Activated CD4-positive, alpha-beta T cell treated with anti-CD3 and anti-CD28 coated beads for 36 hours (primary cell): ENCODE measurements around the gene DDX52. TPM values are rescaled to one million over a fixed set of nuclear protein-coding genes. Genes with fewer than 3 reads are reported as not detected.
A peak's percentile ranks its signal among the peaks of the same experiment; 100 is the strongest.

Experiments
- ATAC-seq: fragments of 200-7000 bp; cut with Tn5 transposase; one replicate; pipeline ENCODE4 v1.10.0; 2021; ENCODE audit warnings: mild to moderate bottlenecking, moderate library complexity
- CTCF ChIA-PET: fragments of 350-600 bp; sonication (Branson Sonifier 250); formaldehyde crosslinking; loops from one replicate; lab custom pipeline; 2021; ENCODE audit warnings: antibody characterized with exemption; lab: Charles Lee
- POLR2A ChIA-PET: fragments of 350-600 bp; sonication (Branson Sonifier 250); formaldehyde crosslinking; loops from one replicate; lab custom pipeline; 2021; ENCODE audit warnings: antibody characterized with exemption, inconsistent platforms; lab: Charles Lee
- DNase-seq: peaks from one replicate; pipeline ENCODE4 v3.0.0-alpha.2; 2020
- H3K27ac Mint-ChIP-seq: one replicate; pipeline ENCODE4 v1.8.0; 2021; ENCODE audit warnings: mixed read lengths
- H3K27me3 Mint-ChIP-seq: one replicate; pipeline ENCODE4 v1.8.0; 2021; ENCODE audit warnings: mixed read lengths
- H3K36me3 Mint-ChIP-seq: one replicate; pipeline ENCODE4 v1.8.0; 2021; ENCODE audit warnings: low read depth, mixed read lengths
- H3K4me1 Mint-ChIP-seq: one replicate; pipeline ENCODE4 v1.8.0; 2021; ENCODE audit warnings: mixed read lengths
- H3K4me3 Mint-ChIP-seq: one replicate; pipeline ENCODE4 v1.8.0; 2021; ENCODE audit warnings: mild to moderate bottlenecking, moderate library complexity, mixed read lengths
- H3K9me3 Mint-ChIP-seq: one replicate; pipeline ENCODE4 v1.8.0; 2021; ENCODE audit warnings: low read depth, mixed read lengths
- intact Hi-C, 2 experiments: fragments of 100-400 bp; cut with DNase I in 1 of 2; cut with micrococcal nuclease in 1 of 2; formaldehyde crosslinking; loops; one replicate each; pipeline versions ENCODE4 v1.14.2 to v1.15.1; 2022 to 2024; cut with DNase I, micrococcal nuclease
- total RNA-seq, 2 experiments: library from RNA; stranded (reverse); gene quantifications; one replicate each; pipeline ENCODE4 v1.2.3, GENCODE V29; 2021

Gene DDX52
- total RNA-seq, 2 experiments from 2014 or later, result 34.6 to 41.7 TPM

GRCh38 chr17:37585066-37585465, 58.2 kb downstream of the DDX52 start:
- ChIA-PET POLR2A (no interaction called here), CTCF (interaction anchor here (0.6 to 0.9 kb wide), 3 partner anchors 55 to 594 kb away, joined by 3 read pairs; no protein-coding TSS in a partner anchor)
- Mint-ChIP-seq H3K4me3 (no peak overlapping the region), H3K9me3 (no peaks in the 10 kb centered on the region), H3K27me3 (no peaks in the 10 kb centered on the region), H3K36me3 (peaks cover 27% of the 10 kb centered on the region), H3K27ac (no peak overlapping the region), H3K4me1 (peaks cover 16% of the 10 kb centered on the region)
- ATAC-seq (no peak), DNase-seq (no peak)
- intact Hi-C loops, result no loop called here

GRCh38 chr17:37576281-37576680, 67.0 kb downstream of the DDX52 start:
- Mint-ChIP-seq H3K27ac (no peak overlapping the region), H3K4me3 (no peak overlapping the region), H3K36me3 (peaks cover 42% of the 10 kb centered on the region), H3K4me1 (peaks cover 2% of the 10 kb centered on the region), H3K9me3 (no peaks in the 10 kb centered on the region), H3K27me3 (no peaks in the 10 kb centered on the region)
- DNase-seq, result no peak
- ChIA-PET CTCF (no interaction called here), POLR2A (no interaction called here)
- intact Hi-C loops, result no loop called here
- ATAC-seq, result no peak

- ChIA-PET POLR2A (no interaction called here), CTCF (interaction anchor here (0.7 kb wide), 1 partner anchor 19 kb away, joined by 3 read pairs; no protein-coding TSS in a partner anchor)
- ATAC-seq (no peak), DNase-seq (no peak)
- intact Hi-C loops, result no loop called here
- no peak overlapping the region for H3K27ac Mint-ChIP-seq
- H3K9me3 Mint-ChIP-seq, result no peaks in the 10 kb centered on the region
- H3K27me3 Mint-ChIP-seq, result no peaks in the 10 kb centered on the region
- peaks cover 40% of the 10 kb centered on the region for H3K36me3 Mint-ChIP-seq
- H3K4me1 Mint-ChIP-seq, result peaks cover 2% of the 10 kb centered on the region
- H3K4me3 Mint-ChIP-seq, result no peak overlapping the region
These were observed 68.8 kb downstream of the DDX52 start for GRCh38 chr17:37574427-37574826.

- DNase-seq (no peak), ATAC-seq (no peak)
- CTCF ChIA-PET, result no interaction called here
- POLR2A ChIA-PET, result no interaction called here
- H3K36me3 Mint-ChIP-seq, result peaks cover 55% of the 10 kb centered on the region
- H3K4me1 Mint-ChIP-seq, result peaks cover 2% of the 10 kb centered on the region
- no peaks in the 10 kb centered on the region for H3K27me3 Mint-ChIP-seq
- H3K27ac Mint-ChIP-seq, result no peak overlapping the region
- intact Hi-C loops, result no loop called here
- H3K4me3 Mint-ChIP-seq, result no peak overlapping the region
- H3K9me3 Mint-ChIP-seq, result no peaks in the 10 kb centered on the region
These were observed 71.6 kb downstream of the DDX52 start for GRCh38 chr17:37571674-37572073.

- no peaks in the 10 kb centered on the region for H3K9me3 Mint-ChIP-seq
- ATAC-seq, result peak; percentile 76
- intact Hi-C loops, result no loop called here
- peaks cover 51% of the 10 kb centered on the region for H3K36me3 Mint-ChIP-seq
- ChIA-PET CTCF (interaction anchor here (0.5 to 1.7 kb wide), 5 partner anchors 9 to 200 kb away, joined by 3 to 5 read pairs (median 3); no protein-coding TSS in a partner anchor), POLR2A (no interaction called here)
- H3K4me1 Mint-ChIP-seq, result no peaks in the 10 kb centered on the region
- H3K4me3 Mint-ChIP-seq, result no peak overlapping the region
- DNase-seq, result peak; percentile 61
- H3K27me3 Mint-ChIP-seq, result no peaks in the 10 kb centered on the region
- no peak overlapping the region for H3K27ac Mint-ChIP-seq
These were observed 72.6 kb downstream of the DDX52 start for GRCh38 chr17:37570527-37571093.

- ChIA-PET POLR2A (no interaction called here), CTCF (interaction anchor here (0.8 to 1.7 kb wide), 4 partner anchors 10 to 42 kb away, joined by 3 to 6 read pairs (median 4); no protein-coding TSS in a partner anchor)
- Mint-ChIP-seq H3K9me3 (no peaks in the 10 kb centered on the region), H3K27ac (peak overlapping the region; percentile 61), H3K36me3 (peaks cover 43% of the 10 kb centered on the region), H3K27me3 (no peaks in the 10 kb centered on the region), H3K4me1 (peaks cover 2% of the 10 kb centered on the region), H3K4me3 (no peak overlapping the region)
- no peak for ATAC-seq
- intact Hi-C loops, result no loop called here
- DNase-seq, result no peak
These were observed 74.7 kb downstream of the DDX52 start for GRCh38 chr17:37568350-37569053.

- Mint-ChIP-seq H3K36me3 (peaks cover 39% of the 10 kb centered on the region), H3K9me3 (no peaks in the 10 kb centered on the region), H3K27ac (no peak overlapping the region), H3K4me3 (no peak overlapping the region), H3K27me3 (no peaks in the 10 kb centered on the region), H3K4me1 (peaks cover 2% of the 10 kb centered on the region)
- POLR2A ChIA-PET, result no interaction called here
- ATAC-seq (no peak), DNase-seq (no peak)
- intact Hi-C loops, result no loop called here
- CTCF ChIA-PET, result no interaction called here
These were observed 75.7 kb downstream of the DDX52 start for GRCh38 chr17:37567538-37567937.

- peak overlapping the region; percentile 53 for H3K27ac Mint-ChIP-seq
- DNase-seq, result no peak
- no peaks in the 10 kb centered on the region for H3K27me3 Mint-ChIP-seq
- POLR2A ChIA-PET, result no interaction called here
- H3K4me1 Mint-ChIP-seq, result peaks cover 3% of the 10 kb centered on the region
- CTCF ChIA-PET, result no interaction called here
- H3K9me3 Mint-ChIP-seq, result no peaks in the 10 kb centered on the region
- intact Hi-C loops, result no loop called here
- ATAC-seq, result peak; percentile 19
- peaks cover 38% of the 10 kb centered on the region for H3K36me3 Mint-ChIP-seq
- H3K4me3 Mint-ChIP-seq, result no peak overlapping the region
These were observed 76.1 kb downstream of the DDX52 start for GRCh38 chr17:37567137-37567536.

GRCh38 chr17:37564252-37564651, 79.0 kb downstream of the DDX52 start:
- Mint-ChIP-seq H3K27me3 (no peaks in the 10 kb centered on the region), H3K36me3 (peaks cover 35% of the 10 kb centered on the region), H3K4me3 (no peak overlapping the region), H3K9me3 (no peaks in the 10 kb centered on the region), H3K4me1 (peaks cover 5% of the 10 kb centered on the region), H3K27ac (peak overlapping the region; percentile 48)
- peak; percentile 36 for ATAC-seq
- ChIA-PET CTCF (interaction anchor here (1.1 to 1.4 kb wide), 2 partner anchors 37 to 93 kb away, joined by 3 read pairs; no protein-coding TSS in a partner anchor), POLR2A (no interaction called here)
- DNase-seq, result no peak
- intact Hi-C loops, result no loop called here

GRCh38 chr17:37562016-37562745, 81.1 kb downstream of the DDX52 start:
- ChIA-PET CTCF (interaction anchor here (1.0 to 2.0 kb wide), 2 partner anchors 20 to 34 kb away, joined by 3 to 4 read pairs; no protein-coding TSS in a partner anchor), POLR2A (no interaction called here)
- Mint-ChIP-seq H3K27ac (no peak overlapping the region), H3K36me3 (peaks cover 33% of the 10 kb centered on the region), H3K9me3 (no peaks in the 10 kb centered on the region), H3K4me1 (peaks cover 5% of the 10 kb centered on the region), H3K4me3 (no peak overlapping the region), H3K27me3 (no peaks in the 10 kb centered on the region)
- intact Hi-C loops, result no loop called here
- no peak for DNase-seq
- ATAC-seq, result no peak
